Thyroid gland (tissue), 4 donors: ENCODE results near the gene DEPP1. TPM values are rescaled to one million over a fixed set of nuclear protein-coding genes. Genes with fewer than 3 reads are reported as not detected.
A peak's percentile ranks its signal among the peaks of the same experiment; 100 is the strongest.

Experiments
- DNase-seq, 2 donors: peaks; one replicate each; pipeline ENCODE4 v3.0.0-alpha.2; 2019
- H3K27ac ChIP-seq, 3 donors: fragments of 200-600 bp; sonication (generic); 1 replicate in 2 of 3; 2 replicates in 1 of 3; pipeline ENCODE4 v1.5.1; 2016 to 2019; ENCODE audit warnings: mild to moderate bottlenecking in 1 of 3, moderate library complexity in 1 of 3
- H3K27me3 ChIP-seq: fragments of 200-600 bp; sonication (generic); one replicate; pipeline ENCODE4 v1.5.1; 2019
- H3K36me3 ChIP-seq, 2 donors: fragments of 200-600 bp; sonication (generic); one replicate each; pipeline ENCODE4 v1.5.1; 2016 to 2019
- H3K4me1 ChIP-seq, 2 donors: fragments of 200-600 bp; sonication (generic); one replicate each; pipeline ENCODE4 v1.5.1; 2017 to 2019
- H3K4me3 ChIP-seq, 3 donors: fragments of 200-600 bp; sonication (generic); replicated peaks in 1 of 3; 1 replicate in 2 of 3; 2 replicates in 1 of 3; pipeline ENCODE4 v1.5.1; 2016; ENCODE audit warnings: mild to moderate bottlenecking in 1 of 3
- H3K9me3 ChIP-seq: fragments of 200-600 bp; sonication (generic); one replicate; pipeline ENCODE4 v1.5.1; 2017
- CTCF ChIP-seq, 6 experiments: fragments of 200-600 bp in 3 of 6; fragments of 450-650 bp in 3 of 6; sonication (generic) in 3 of 6; IDR thresholded peaks; one replicate each; pipeline ENCODE4 v1.5.1; 2016 to 2019; ENCODE audit warnings: antibody characterized with exemption in 6 of 6, mild to moderate bottlenecking in 2 of 6, inconsistent platforms in 1 of 6, moderate library complexity in 1 of 6
- POLR2A ChIP-seq, 2 donors: fragments of 450-650 bp; IDR thresholded peaks; one replicate each; pipeline ENCODE4 v1.6.1; 2017; ENCODE audit warnings: antibody characterized with exemption in 2 of 2, mild to moderate bottlenecking in 2 of 2, moderate library complexity in 1 of 2
- WGBS, 2 donors: methylation state at CpG; one replicate each; pipeline ENCODE4 v1.1.5; 2017; 5-methylcytosine and 5-hydroxymethylcytosine counted together
- intact Hi-C: fragments of 100-400 bp; cut with DNase I; formaldehyde crosslinking; loops from one replicate; pipeline ENCODE4 v1.15.1; 2023
- total RNA-seq, 4 donors: library from RNA; depleted of rRNA; stranded (reverse); fragments of >200 nt; gene quantifications; one replicate each; pipeline ENCODE4 v1.2.3, GENCODE V29; 2016

DEPP1 gene
- total RNA-seq, 4 donors from 2014 or later = 45.1 to 518 (median 182) TPM

GRCh38 chr10:45006276-45007030, 27.8 kb upstream of the DEPP1 start:
- intact Hi-C loops = loop anchor here (10.0 kb wide), 1 partner anchor 228 kb away; no protein-coding TSS in a partner anchor

GRCh38 chr10:45005284-45005683, 26.7 kb upstream of the DEPP1 start:
- intact Hi-C loops = loop anchor here (10.0 kb wide), 1 partner anchor 230 kb away; no protein-coding TSS in a partner anchor
- peak overlapping the region in 1 of 3 donors; percentile 34 for H3K27ac ChIP-seq

More at GRCh38 chr10:45006276-45007030, 27.8 kb upstream of the DEPP1 start:
- Histone ChIP-seq H3K4me1 (peaks cover 17 to 18% of the 10 kb centered on the region in 2 donors), H3K27me3 (no peaks in the 10 kb centered on the region), H3K4me3 (no peak overlapping the region), H3K9me3 (no peaks in the 10 kb centered on the region), H3K36me3 (peaks cover 7 to 12% of the 10 kb centered on the region in 2 donors), H3K27ac (no peak overlapping the region)
- 95 to 98% methylated on average over 3 of the region's 3 CpGs for WGBS, 2 donors
- TF ChIP-seq POLR2A (IDR thresholded peaks at IDR 0.05) (no peak), CTCF (IDR thresholded peaks at IDR 0.05) (no peak)
- DNase-seq = no peak

DNA sequence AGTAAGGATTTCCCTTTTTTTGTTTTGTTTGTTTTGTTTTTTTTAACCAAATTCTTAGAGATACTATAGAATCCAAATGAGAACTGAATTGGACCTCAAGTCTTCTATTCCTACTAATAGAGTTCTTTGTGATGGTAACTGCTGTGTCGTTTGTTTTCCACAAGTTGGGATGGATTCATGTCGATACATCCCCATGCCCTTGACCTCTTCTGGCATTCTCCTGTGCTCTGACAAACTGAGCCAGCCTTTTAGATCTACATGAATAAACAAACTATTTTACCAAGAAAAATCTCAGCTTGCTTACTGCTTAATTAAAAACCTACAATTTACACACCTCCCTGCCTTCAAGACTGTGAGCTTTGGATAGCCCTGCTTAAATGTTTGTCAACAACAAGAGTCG, 26.1 kb upstream of the DEPP1 start:
- H3K9me3 ChIP-seq = no peaks in the 10 kb centered on the region
- WGBS, 2 donors = 65 to 72% methylated on average over 3 of the region's 3 CpGs
- intact Hi-C loops = loop anchor here (10.0 kb wide), 1 partner anchor 230 kb away; no protein-coding TSS in a partner anchor
- no peak for DNase-seq
- TF ChIP-seq POLR2A (IDR thresholded peaks at IDR 0.05) (no peak), CTCF (IDR thresholded peaks at IDR 0.05) (no peak)
- peaks cover 21 to 22% of the 10 kb centered on the region in 2 donors for H3K4me1 ChIP-seq
- H3K4me3 ChIP-seq = no peak overlapping the region
- peaks cover 7 to 12% of the 10 kb centered on the region in 2 donors for H3K36me3 ChIP-seq
- H3K27me3 ChIP-seq = no peaks in the 10 kb centered on the region
- peak overlapping the region in 1 of 3 donors; percentile 34 for H3K27ac ChIP-seq

More at GRCh38 chr10:45005284-45005683, 26.7 kb upstream of the DEPP1 start:
- TF ChIP-seq CTCF (IDR thresholded peaks at IDR 0.05) = no peak
- no peak for TF ChIP-seq POLR2A (IDR thresholded peaks at IDR 0.05)
- Histone ChIP-seq H3K4me1 (peaks cover 18 to 21% of the 10 kb centered on the region in 2 donors), H3K27me3 (no peaks in the 10 kb centered on the region), H3K4me3 (no peak overlapping the region), H3K36me3 (peaks cover 7 to 12% of the 10 kb centered on the region in 2 donors), H3K9me3 (no peaks in the 10 kb centered on the region)
- DNase-seq = no peak
- 100% methylated on average over 1 of the region's 1 CpG for WGBS, 2 donors

DNA sequence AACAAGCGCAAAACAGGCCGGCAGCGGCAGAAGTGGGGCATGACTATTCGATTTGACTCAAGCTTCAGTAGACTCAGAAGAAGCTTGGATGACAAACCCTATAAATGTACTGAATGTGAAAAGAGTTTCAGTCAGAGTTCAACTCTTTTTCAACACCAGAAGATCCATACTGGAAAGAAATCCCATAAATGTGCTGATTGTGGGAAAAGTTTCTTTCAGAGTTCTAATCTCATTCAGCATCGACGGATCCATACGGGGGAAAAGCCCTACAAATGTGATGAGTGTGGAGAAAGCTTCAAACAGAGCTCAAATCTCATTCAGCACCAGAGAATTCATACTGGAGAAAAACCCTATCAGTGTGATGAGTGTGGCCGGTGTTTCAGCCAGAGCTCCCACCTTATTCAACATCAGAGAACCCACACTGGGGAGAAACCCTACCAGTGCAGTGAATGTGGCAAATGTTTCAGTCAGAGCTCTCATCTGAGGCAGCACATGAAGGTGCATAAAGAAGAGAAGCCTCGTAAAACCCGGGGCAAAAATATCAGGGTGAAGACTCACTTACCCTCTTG, 24.9 kb upstream of the DEPP1 start:
- H3K4me1 ChIP-seq = peaks cover 21 to 34% of the 10 kb centered on the region in 2 donors
- intact Hi-C loops = loop anchor here (10.0 kb wide), 1 partner anchor 231 kb away; no protein-coding TSS in a partner anchor

More for the DNA sequence above, 24.9 kb upstream of the DEPP1 start:
- Histone ChIP-seq H3K4me3 (no peak overlapping the region), H3K36me3 (peaks cover 7 to 12% of the 10 kb centered on the region in 2 donors), H3K27ac (no peak overlapping the region), H3K27me3 (no peaks in the 10 kb centered on the region), H3K9me3 (no peaks in the 10 kb centered on the region)
- DNase-seq = no peak
- 91 to 94% methylated on average over 10 of the region's 10 CpGs for WGBS, 2 donors
- no peak for TF ChIP-seq POLR2A (IDR thresholded peaks at IDR 0.05)
- TF ChIP-seq CTCF (IDR thresholded peaks at IDR 0.05) = no peak
